SK-N-SH treated with all-trans-retinoic acid at 6 μM for 48 hours (cell line): Measurements from ENCODE around the gene AGL.

ENCODE experiments used
- ATAC-seq: fragments of 200-7000 bp; cut with Tn5 transposase; 3 replicates; pipeline ENCODE4 v1.9.1; 2020; ENCODE audit warnings: mild to moderate bottlenecking, moderate library complexity
- ARNTL ChIP-seq: fragments of 450-650 bp; formaldehyde crosslinking; IDR thresholded peaks from 2 replicates; pipeline ENCODE4 v1.5.0; 2020; ENCODE audit warnings: low read depth, mild to moderate bottlenecking, moderate library complexity, borderline replicate concordance
- BACH2 ChIP-seq: fragments of 250-450 bp; sonication (Bioruptor Pico); IDR thresholded peaks from 2 replicates; pipeline ENCODE4 v1.9.0; 2021; ENCODE audit warnings: mild to moderate bottlenecking, borderline replicate concordance
- CSDC2 ChIP-seq: fragments of 250-450 bp; sonication (Bioruptor Pico); IDR thresholded peaks from 2 replicates; pipeline ENCODE4 v1.5.0; 2020; ENCODE audit warnings: mild to moderate bottlenecking, moderate library complexity
- ESRRG ChIP-seq: fragments of 250-450 bp; sonication (Bioruptor Pico); IDR thresholded peaks from 2 replicates; pipeline ENCODE4 v1.6.1; 2021; ENCODE audit warnings: mild to moderate bottlenecking
- OSR1 ChIP-seq: fragments of 250-450 bp; sonication (Bioruptor Pico); IDR thresholded peaks from 2 replicates; pipeline ENCODE4 v1.8.0; 2022; ENCODE audit warnings: moderate library complexity, mild to moderate bottlenecking, inconsistent platforms
- PPARA ChIP-seq: fragments of 250-450 bp; sonication (Bioruptor Pico); IDR thresholded peaks from 2 replicates; pipeline ENCODE4 v1.5.0; 2020; ENCODE audit warnings: mild to moderate bottlenecking, borderline replicate concordance
- RARB ChIP-seq: fragments of 250-450 bp; sonication (Bioruptor Pico); IDR thresholded peaks from 2 replicates; pipeline ENCODE4 v1.8.0; 2021; ENCODE audit warnings: mild to moderate bottlenecking, moderate library complexity
- SNAI2 ChIP-seq: fragments of 250-450 bp; sonication (Bioruptor Pico); IDR thresholded peaks from 2 replicates; pipeline ENCODE4 v1.5.0; 2020; ENCODE audit warnings: mild to moderate bottlenecking, moderate library complexity
- TCF4 ChIP-seq: fragments of 250-450 bp; sonication (Bioruptor Pico); IDR thresholded peaks from 2 replicates; pipeline ENCODE4 v1.8.0; 2021; ENCODE audit warnings: mild to moderate bottlenecking, moderate library complexity, borderline replicate concordance
- TOX ChIP-seq: fragments of 250-450 bp; sonication (Bioruptor Pico); IDR thresholded peaks from 2 replicates; pipeline ENCODE4 v1.8.0; 2021; ENCODE audit warnings: mild to moderate bottlenecking, moderate library complexity, borderline replicate concordance
- ZC3H10 ChIP-seq: fragments of 250-450 bp; sonication (Bioruptor Pico); IDR thresholded peaks from 2 replicates; pipeline ENCODE4 v1.5.1; 2021; ENCODE audit warnings: mild to moderate bottlenecking, moderate library complexity
- ZFP3 ChIP-seq: fragments of 250-450 bp; sonication (Bioruptor Pico); IDR thresholded peaks from 2 replicates; pipeline ENCODE4 v1.5.0; 2020; ENCODE audit warnings: mild to moderate bottlenecking, moderate library complexity
- ZFP30 ChIP-seq: fragments of 450-650 bp; formaldehyde crosslinking; IDR thresholded peaks from 2 replicates; pipeline ENCODE4 v1.5.0; 2022; ENCODE audit warnings: mild to moderate bottlenecking, moderate library complexity
- ZNF565 ChIP-seq: fragments of 450-650 bp; formaldehyde crosslinking; conservative IDR thresholded peaks from 2 replicates; pipeline ENCODE4 v1.5.0; 2020; ENCODE audit warnings: low read depth, mild to moderate bottlenecking, moderate library complexity
- ZNF70 ChIP-seq: fragments of 450-650 bp; formaldehyde crosslinking; IDR thresholded peaks from 2 replicates; pipeline ENCODE4 v1.5.0; 2020; ENCODE audit warnings: mild to moderate bottlenecking, moderate library complexity
- ZNF8 ChIP-seq: fragments of 450-650 bp; formaldehyde crosslinking; IDR thresholded peaks from 2 replicates; pipeline ENCODE4 v1.5.0; 2020; ENCODE audit warnings: mild to moderate bottlenecking, moderate library complexity
- TF ChIP-seq, protein P1 (sequence below): fragments of 250-450 bp; sonication (Bioruptor Pico); IDR thresholded peaks from 2 replicates; pipeline ENCODE4 v1.5.1; 2020; ENCODE audit warnings: low read depth, mild to moderate bottlenecking, moderate library complexity
- TF ChIP-seq, protein P2 (sequence below): fragments of 250-450 bp; sonication (Bioruptor Pico); IDR thresholded peaks from 2 replicates; pipeline ENCODE4 v1.5.1; 2021; ENCODE audit warnings: mild to moderate bottlenecking, moderate library complexity
- TF ChIP-seq, protein P3 (sequence below): fragments of 250-450 bp; sonication (Bioruptor Pico); IDR thresholded peaks from 2 replicates; pipeline ENCODE4 v1.5.0; 2020; ENCODE audit warnings: mild to moderate bottlenecking, moderate library complexity
- TF ChIP-seq, protein P4 (sequence below): fragments of 250-450 bp; sonication (Bioruptor Pico); IDR thresholded peaks from 2 replicates; pipeline ENCODE4 v1.8.0; 2020; ENCODE audit warnings: mild to moderate bottlenecking, moderate library complexity, borderline replicate concordance

Gene AGL

DNA sequence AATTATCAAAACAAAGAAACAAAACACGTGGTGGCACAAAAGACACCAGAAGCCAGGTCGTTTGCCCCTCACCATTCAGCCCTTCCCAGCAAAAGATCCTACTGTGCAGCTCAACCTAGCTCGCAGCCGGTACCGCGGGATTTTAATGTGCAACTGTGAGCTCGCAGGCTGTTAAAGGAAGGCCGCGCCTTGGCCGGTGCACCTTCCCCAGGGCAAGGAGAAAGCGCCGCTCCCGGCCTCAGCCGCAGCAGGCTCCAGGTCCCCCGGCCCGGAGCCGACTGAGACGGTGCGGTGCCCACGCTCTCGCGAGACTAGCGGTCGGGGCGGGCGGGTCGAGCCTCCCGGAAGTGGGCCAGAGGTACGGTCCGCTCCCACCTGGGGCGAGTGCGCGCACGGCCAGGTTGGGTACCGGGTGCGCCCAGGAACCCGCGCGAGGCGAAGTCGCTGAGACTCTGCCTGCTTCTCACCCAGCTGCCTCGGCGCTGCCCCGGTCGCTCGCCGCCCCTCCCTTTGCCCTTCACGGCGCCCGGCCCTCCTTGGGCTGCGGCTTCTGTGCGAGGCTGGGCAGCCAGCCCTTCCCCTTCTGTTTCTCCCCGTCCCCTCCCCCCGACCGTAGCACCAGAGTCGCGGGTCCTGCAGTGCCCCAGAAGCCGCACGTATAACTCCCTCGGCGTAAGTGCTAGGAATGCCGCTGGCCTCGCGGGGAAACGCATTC is at the start of gene AGL:
Gene AGL, plus strand, starts transcription at position 618 of the 715 bp plus-strand sequence. CDS start 682 bp downstream, outside the sequence.
- peak; percentile 97 for ATAC-seq
- TF ChIP-seq ZNF8 (CRISPR knock-in tag) (no peak), ESRRG (CRISPR knock-in tag) (no peak), TOX (CRISPR knock-in tag) (no peak), OSR1 (no peak), PPARA (CRISPR knock-in tag) (no peak), SNAI2 (CRISPR knock-in tag) (no peak), CSDC2 (no peak), BACH2 (CRISPR knock-in tag) (no peak), ZC3H10 (CRISPR knock-in tag) (no peak), ZNF70 (no peak), ZFP3 (CRISPR knock-in tag) (no peak), ZFP30 (no peak)
- TF ChIP-seq, protein P1, sequence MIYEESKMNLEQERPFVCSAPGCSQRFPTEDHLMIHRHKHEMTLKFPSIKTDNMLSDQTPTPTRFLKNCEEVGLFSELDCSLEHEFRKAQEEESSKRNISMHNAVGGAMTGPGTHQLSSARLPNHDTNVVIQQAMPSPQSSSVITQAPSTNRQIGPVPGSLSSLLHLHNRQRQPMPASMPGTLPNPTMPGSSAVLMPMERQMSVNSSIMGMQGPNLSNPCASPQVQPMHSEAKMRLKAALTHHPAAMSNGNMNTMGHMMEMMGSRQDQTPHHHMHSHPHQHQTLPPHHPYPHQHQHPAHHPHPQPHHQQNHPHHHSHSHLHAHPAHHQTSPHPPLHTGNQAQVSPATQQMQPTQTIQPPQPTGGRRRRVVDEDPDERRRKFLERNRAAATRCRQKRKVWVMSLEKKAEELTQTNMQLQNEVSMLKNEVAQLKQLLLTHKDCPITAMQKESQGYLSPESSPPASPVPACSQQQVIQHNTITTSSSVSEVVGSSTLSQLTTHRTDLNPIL (CRISPR knock-in tag) = no peak
- TF ChIP-seq, protein P2, sequence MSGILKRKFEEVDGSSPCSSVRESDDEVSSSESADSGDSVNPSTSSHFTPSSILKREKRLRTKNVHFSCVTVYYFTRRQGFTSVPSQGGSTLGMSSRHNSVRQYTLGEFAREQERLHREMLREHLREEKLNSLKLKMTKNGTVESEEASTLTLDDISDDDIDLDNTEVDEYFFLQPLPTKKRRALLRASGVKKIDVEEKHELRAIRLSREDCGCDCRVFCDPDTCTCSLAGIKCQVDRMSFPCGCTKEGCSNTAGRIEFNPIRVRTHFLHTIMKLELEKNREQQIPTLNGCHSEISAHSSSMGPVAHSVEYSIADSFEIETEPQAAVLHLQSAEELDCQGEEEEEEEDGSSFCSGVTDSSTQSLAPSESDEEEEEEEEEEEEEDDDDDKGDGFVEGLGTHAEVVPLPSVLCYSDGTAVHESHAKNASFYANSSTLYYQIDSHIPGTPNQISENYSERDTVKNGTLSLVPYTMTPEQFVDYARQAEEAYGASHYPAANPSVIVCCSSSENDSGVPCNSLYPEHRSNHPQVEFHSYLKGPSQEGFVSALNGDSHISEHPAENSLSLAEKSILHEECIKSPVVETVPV = no peak
- TF ChIP-seq, protein P3, sequence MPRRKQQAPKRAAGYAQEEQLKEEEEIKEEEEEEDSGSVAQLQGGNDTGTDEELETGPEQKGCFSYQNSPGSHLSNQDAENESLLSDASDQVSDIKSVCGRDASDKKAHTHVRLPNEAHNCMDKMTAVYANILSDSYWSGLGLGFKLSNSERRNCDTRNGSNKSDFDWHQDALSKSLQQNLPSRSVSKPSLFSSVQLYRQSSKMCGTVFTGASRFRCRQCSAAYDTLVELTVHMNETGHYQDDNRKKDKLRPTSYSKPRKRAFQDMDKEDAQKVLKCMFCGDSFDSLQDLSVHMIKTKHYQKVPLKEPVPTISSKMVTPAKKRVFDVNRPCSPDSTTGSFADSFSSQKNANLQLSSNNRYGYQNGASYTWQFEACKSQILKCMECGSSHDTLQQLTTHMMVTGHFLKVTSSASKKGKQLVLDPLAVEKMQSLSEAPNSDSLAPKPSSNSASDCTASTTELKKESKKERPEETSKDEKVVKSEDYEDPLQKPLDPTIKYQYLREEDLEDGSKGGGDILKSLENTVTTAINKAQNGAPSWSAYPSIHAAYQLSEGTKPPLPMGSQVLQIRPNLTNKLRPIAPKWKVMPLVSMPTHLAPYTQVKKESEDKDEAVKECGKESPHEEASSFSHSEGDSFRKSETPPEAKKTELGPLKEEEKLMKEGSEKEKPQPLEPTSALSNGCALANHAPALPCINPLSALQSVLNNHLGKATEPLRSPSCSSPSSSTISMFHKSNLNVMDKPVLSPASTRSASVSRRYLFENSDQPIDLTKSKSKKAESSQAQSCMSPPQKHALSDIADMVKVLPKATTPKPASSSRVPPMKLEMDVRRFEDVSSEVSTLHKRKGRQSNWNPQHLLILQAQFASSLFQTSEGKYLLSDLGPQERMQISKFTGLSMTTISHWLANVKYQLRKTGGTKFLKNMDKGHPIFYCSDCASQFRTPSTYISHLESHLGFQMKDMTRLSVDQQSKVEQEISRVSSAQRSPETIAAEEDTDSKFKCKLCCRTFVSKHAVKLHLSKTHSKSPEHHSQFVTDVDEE (CRISPR knock-in tag) = no peak

DNA sequence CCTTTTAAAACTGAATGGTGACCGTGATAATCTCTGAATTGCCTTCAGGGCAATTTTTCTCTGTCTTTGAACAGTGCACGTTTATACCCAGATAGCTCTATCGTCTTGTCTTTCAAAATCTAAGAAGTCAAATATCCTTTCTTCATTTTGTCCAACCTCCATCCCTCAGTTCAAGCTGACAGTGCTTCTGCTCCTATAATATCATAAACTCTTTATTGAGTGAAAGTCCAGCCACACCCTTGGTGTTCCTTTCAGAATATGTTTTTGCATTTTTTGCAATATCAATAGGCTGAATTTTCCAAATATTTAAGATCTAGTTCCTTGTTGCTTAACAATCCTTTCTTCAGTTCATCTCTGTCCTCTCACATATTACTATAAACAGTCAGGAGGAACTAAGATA is 48.6 kb upstream of the AGL start:
- no peak for TF ChIP-seq BACH2 (CRISPR knock-in tag)
- TF ChIP-seq, protein P3 (CRISPR knock-in tag) = no peak
- TF ChIP-seq PPARA (CRISPR knock-in tag) = no peak
- TF ChIP-seq TCF4 (CRISPR knock-in tag) = no peak
- no peak for TF ChIP-seq CSDC2
- TF ChIP-seq ZFP30 = no peak
- no peak for TF ChIP-seq ZNF565
- TF ChIP-seq RARB (CRISPR knock-in tag) = no peak
- TF ChIP-seq, protein P4, sequence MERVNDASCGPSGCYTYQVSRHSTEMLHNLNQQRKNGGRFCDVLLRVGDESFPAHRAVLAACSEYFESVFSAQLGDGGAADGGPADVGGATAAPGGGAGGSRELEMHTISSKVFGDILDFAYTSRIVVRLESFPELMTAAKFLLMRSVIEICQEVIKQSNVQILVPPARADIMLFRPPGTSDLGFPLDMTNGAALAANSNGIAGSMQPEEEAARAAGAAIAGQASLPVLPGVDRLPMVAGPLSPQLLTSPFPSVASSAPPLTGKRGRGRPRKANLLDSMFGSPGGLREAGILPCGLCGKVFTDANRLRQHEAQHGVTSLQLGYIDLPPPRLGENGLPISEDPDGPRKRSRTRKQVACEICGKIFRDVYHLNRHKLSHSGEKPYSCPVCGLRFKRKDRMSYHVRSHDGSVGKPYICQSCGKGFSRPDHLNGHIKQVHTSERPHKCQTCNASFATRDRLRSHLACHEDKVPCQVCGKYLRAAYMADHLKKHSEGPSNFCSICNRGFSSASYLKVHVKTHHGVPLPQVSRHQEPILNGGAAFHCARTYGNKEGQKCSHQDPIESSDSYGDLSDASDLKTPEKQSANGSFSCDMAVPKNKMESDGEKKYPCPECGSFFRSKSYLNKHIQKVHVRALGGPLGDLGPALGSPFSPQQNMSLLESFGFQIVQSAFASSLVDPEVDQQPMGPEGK (CRISPR knock-in tag) = no peak
- no peak for TF ChIP-seq ZFP3 (CRISPR knock-in tag)
- no peak for TF ChIP-seq ARNTL
- TF ChIP-seq ZNF70 = no peak
- TF ChIP-seq, protein P2 = no peak
- TF ChIP-seq SNAI2 (CRISPR knock-in tag) = no peak
- ATAC-seq = no peak
